ENCODE measurements around the gene CCT2. TPM values are rescaled to one million over a fixed set of nuclear protein-coding genes. Genes with fewer than 3 reads are reported as not detected.

CCT2 gene
- total and polyA plus RNA-seq, 2 of the 8 experiments (the other 6 are each of a cell fraction or from before 2014, with no cell fraction given), result 244 to 419 TPM

GRCh38 chr12:69595689-69596088 lies 10.4 kb downstream of the CCT2 start:
- Histone ChIP-seq H3K9ac (replicated peaks in 1 of 4; ENCODE audit: extremely low read depth in 1 of 4, low read depth in 3 of 4, low read length in 3 of 4) (no peak overlapping the region), H3K36me3 (ENCODE audit: control insufficient read depth in 2 of 4, insufficient read depth in 4 of 4, low read length in 3 of 4) (peaks cover 42 to 100% (median 87%) of the 10 kb centered on the region in 4 experiments), H2BK15ac (ENCODE audit: low read length) (no peak overlapping the region), H3K23ac (ENCODE audit: insufficient read length) (no peak overlapping the region), H3K4ac (replicated peaks; ENCODE audit: insufficient read length, low read depth, low read length) (no peak overlapping the region), H3K27ac (ENCODE audit: low read depth, low read length) (no peak overlapping the region), H3K4me1 (replicated peaks in 1 of 4; ENCODE audit: control insufficient read depth in 3 of 4, insufficient read depth in 4 of 4, low read length in 3 of 4) (no peaks in the 10 kb centered on the region), H3K79me1 (ENCODE audit: low read depth, low read length) (no peaks in the 10 kb centered on the region), H3K4me2 (ENCODE audit: insufficient read depth in 1 of 2, low read depth in 2 of 2, low read length in 2 of 2) (no peak overlapping the region), H3K56ac (replicated peaks; ENCODE audit: insufficient read length, low read depth, low read length) (no peak overlapping the region), H3K9me3 (ENCODE audit: insufficient read depth in 2 of 2, low read depth in 1 of 2, low read length in 1 of 2) (no peaks in the 10 kb centered on the region), H3K14ac (ENCODE audit: insufficient read length) (no peak overlapping the region), H4K20me1 (replicated peaks in 1 of 2; ENCODE audit: control insufficient read depth in 1 of 2, insufficient read depth in 2 of 2, low read length in 2 of 2) (peaks cover 4 to 6% of the 10 kb centered on the region in 2 experiments), H2AFZ (ENCODE audit: low read length) (no peak overlapping the region), H3K4me3 (ENCODE audit: extremely low read depth in 1 of 4, insufficient read depth in 2 of 4, low read depth in 3 of 4, low read length in 4 of 4) (no peak overlapping the region), H2BK120ac (replicated peaks; ENCODE audit: low read depth, low read length) (no peak overlapping the region), H2BK12ac (ENCODE audit: low read depth, low read length) (no peak overlapping the region), H3K79me2 (ENCODE audit: control insufficient read depth in 1 of 2, insufficient read depth in 2 of 2, low read length in 2 of 2) (no peaks in the 10 kb centered on the region), H4K8ac (ENCODE audit: extremely low read depth, insufficient read depth, low read length) (no peak overlapping the region), H3K27me3 (replicated peaks in 1 of 4; ENCODE audit: control insufficient read depth in 3 of 4, extremely low read depth in 1 of 4, insufficient read depth in 3 of 4, low read length in 3 of 4) (no peaks in the 10 kb centered on the region), H2BK20ac (ENCODE audit: low read length) (no peak overlapping the region), H4K5ac (ENCODE audit: insufficient read length, low read depth, low read length) (no peak overlapping the region), H4K91ac (replicated peaks; ENCODE audit: insufficient read length, low read length) (no peak overlapping the region), H2AK5ac (ENCODE audit: low read depth, low read length) (no peak overlapping the region), H2BK5ac (ENCODE audit: low read depth, low read length) (no peak overlapping the region), H3K23me2 (ENCODE audit: low read depth, low read length) (no peaks in the 10 kb centered on the region), H3K18ac (ENCODE audit: extremely low read depth, low read length) (no peak overlapping the region)
- CTCF ChIA-PET (ENCODE audit: partially characterized antibody), result interaction anchor here (0.6 kb wide), 1 partner anchor 18 kb away, joined by 3 read pairs; no protein-coding TSS in a partner anchor
- WGBS, 2 experiments (ENCODE audit: extremely low coverage in 1 of 2, insufficient coverage in 1 of 2, insufficient read length in 1 of 2, insufficient replicate concordance in 2 of 2, low coverage in 1 of 2, low lambda C conversion rate in 2 of 2, missing lambda C conversion rate in 1 of 2), result 97% methylated on average over 2 of the region's 2 CpGs; no CpG with 5 or more reads in 1 of the 2 experiments
- FAIRE-seq, result no peak
- POLR2A ChIA-PET (ENCODE audit: partially characterized antibody), result interaction anchor here (1.3 to 4.6 kb wide), 3 partner anchors 8 to 14 kb away, joined by 4 to 40 read pairs (median 5); partner anchors contain the start of gene CCT2
- no peak for DNase-seq (ENCODE audit: low read depth in 1 of 2, low spot score in 2 of 2)
- no peak for TF ChIP-seq FOSL1 (IDR thresholded peaks at IDR 0.05; ENCODE audit: insufficient read depth, low read depth, low read length)
- TF ChIP-seq SIX5 (IDR thresholded peaks at IDR 0.05; ENCODE audit: low read depth, low read length), result no peak
- TF ChIP-seq EGR1 (IDR thresholded peaks at IDR 0.05; ENCODE audit: borderline replicate concordance, low read depth, low read length), result no peak
- TF ChIP-seq NRF1 (IDR thresholded peaks at IDR 0.05; ENCODE audit: low read depth, low read length), result no peak
